ENCODE results near the gene POMC. TPM values are rescaled to one million over a fixed set of nuclear protein-coding genes. Genes with fewer than 3 reads are reported as not detected.
A peak's percentile ranks its signal among the peaks of the same experiment; 100 is the strongest.
"Not testable (repeated sequence)": the region's sequence is repeated elsewhere in the genome, so short reads cannot be mapped to it uniquely, and the experiment has no call there.

The POMC gene
- total RNA-seq, 2 donors from 2014 or later: 2.9 to 5.0 TPM

DNA sequence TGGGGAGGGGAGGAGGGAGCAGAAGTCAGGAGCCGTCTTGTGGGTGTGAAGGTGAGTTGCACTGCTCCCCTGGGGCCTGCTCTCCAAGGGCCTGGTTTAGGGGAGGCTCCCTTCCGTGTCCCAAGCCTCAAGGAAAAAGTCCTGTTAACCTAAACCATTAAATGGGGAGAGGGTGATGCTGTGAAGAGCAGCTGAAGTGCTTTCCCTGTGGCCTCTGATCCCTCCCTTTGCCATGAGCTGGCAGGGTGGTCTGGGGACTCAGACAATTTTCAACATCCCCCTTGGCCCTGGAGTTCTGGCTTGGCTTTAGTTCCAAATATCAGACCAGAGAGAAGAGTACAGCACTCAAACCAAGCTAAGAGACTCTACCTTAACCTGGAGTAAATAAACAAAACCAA lies 692 bp upstream of the POMC start:
- ATAC-seq: no peak
- Mint-ChIP-seq H3K27me3 (peaks cover 62% of the 10 kb centered on the region), H3K27ac (no peak overlapping the region), H3K4me1 (peaks cover 25% of the 10 kb centered on the region), H3K36me3 (ENCODE audit: low read depth) (peaks cover 2% of the 10 kb centered on the region), H3K4me3 (peak overlapping the region; percentile 82)
- no peak for DNase-seq
- no peaks in the 10 kb centered on the region for H3K9me3 ChIP-seq (ENCODE audit: control insufficient read depth, low read length, poor library complexity, severe bottlenecking)

DNA sequence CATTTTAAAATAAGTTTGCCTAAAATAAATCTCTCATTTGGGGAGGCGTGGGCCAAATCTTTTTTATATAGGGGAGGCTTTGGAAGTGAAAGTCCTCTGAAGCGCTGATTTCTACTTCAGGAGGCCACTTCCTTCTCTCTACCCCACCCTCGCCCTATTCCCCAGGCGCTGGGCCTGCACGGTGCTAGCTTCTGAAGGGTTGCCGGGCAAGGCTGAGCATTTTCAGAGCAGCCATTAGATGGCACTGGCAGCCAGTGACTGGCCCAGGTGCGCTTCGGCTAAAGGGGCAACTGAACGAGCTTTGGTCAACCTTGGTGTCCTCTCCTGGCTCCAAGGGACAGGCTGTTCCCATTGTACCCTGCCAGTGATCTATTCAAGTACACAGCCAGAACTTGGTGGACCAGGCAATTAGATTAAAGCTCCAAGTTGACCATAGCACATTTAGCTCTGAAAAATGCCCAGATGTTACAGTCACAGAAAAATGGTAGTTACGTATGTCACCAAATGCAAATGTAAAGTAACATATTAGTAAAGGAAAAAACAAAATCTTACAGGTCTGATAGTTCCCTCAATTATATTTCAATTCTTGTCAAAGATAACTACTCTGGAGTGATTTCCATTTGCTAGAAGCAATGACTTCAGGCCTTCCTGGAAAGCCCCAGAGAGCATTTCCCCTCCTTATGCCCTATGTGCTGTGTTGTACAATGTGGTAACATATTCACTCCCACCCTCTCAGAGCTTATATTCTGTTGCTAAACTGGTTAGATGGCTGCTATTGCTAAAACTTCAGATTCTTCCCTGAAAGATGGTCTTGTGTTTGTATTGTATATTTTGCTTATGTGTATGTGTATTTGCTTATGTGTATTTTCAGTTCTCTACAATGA lies 2.1 kb downstream of the POMC start:
- H3K27me3 Mint-ChIP-seq: peaks cover 47% of the 10 kb centered on the region
- H3K4me3 Mint-ChIP-seq: peak overlapping the region; percentile 36
- H3K9me3 ChIP-seq (ENCODE audit: control insufficient read depth, low read length, poor library complexity, severe bottlenecking): no peaks in the 10 kb centered on the region
- no peak overlapping the region for H3K27ac Mint-ChIP-seq
- H3K4me1 Mint-ChIP-seq: peaks cover 23% of the 10 kb centered on the region
- peak in 1 of 3 donors; percentile 26 for DNase-seq
- peak; percentile 77 for ATAC-seq
- peaks cover 2% of the 10 kb centered on the region for H3K36me3 Mint-ChIP-seq (ENCODE audit: low read depth)

DNA sequence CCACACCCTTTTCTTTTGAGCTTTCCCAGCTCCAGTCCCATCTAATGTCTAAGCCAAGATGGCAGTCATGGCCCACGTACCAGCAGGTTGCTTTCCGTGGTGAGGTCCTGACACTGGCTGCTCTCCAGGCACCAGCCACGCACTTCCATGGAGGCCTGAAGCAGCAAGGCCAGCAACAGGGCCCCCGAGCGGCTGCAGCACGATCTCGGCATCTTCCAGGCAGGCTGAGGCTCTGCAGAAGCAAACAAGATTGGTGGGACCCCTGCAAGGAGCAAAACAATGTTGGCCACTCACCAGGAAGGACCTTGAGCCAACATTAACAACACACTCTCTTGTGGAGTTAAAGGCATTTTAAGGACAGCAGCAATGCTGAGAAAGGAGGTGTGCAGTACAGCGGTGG lies 3.8 kb downstream of the POMC start:
- Mint-ChIP-seq H3K36me3 (ENCODE audit: low read depth) (no peaks in the 10 kb centered on the region), H3K27me3 (peaks cover 32% of the 10 kb centered on the region), H3K27ac (peak overlapping the region; percentile 29), H3K4me3 (no peak overlapping the region), H3K4me1 (peaks cover 26% of the 10 kb centered on the region)
- DNase-seq (no peak), ATAC-seq (no peak)
- no peaks in the 10 kb centered on the region for H3K9me3 ChIP-seq (ENCODE audit: control insufficient read depth, low read length, poor library complexity, severe bottlenecking)

DNA sequence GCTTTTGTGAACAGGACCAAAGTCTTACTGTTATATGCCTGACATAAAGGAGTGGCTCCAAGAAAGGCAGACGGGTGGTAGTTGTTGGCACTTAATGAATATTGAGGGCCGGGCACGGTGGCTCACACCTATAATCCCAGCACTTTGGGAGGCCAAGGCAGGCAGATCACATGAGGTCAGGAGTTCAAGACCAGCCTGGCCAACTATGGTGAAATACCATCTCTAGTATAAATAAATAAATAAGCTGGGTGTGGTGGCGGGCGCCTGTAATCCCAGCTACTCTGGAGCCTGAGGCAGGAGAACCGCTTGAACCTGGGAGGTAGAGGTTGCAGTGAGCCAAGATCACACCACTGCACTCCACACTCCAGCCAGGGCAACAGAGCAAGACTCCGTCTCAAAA lies 6.3 kb downstream of the POMC start:
- H3K36me3 Mint-ChIP-seq (ENCODE audit: low read depth); ATAC-seq; DNase-seq; H3K9me3 ChIP-seq (ENCODE audit: control insufficient read depth, low read length, poor library complexity, severe bottlenecking): not testable (repeated sequence)
- Mint-ChIP-seq H3K4me1 (peaks cover 21% of the 10 kb centered on the region), H3K4me3 (peak overlapping the region; percentile 70), H3K27ac (peak overlapping the region; percentile 9), H3K27me3 (peaks cover 12% of the 10 kb centered on the region)

DNA sequence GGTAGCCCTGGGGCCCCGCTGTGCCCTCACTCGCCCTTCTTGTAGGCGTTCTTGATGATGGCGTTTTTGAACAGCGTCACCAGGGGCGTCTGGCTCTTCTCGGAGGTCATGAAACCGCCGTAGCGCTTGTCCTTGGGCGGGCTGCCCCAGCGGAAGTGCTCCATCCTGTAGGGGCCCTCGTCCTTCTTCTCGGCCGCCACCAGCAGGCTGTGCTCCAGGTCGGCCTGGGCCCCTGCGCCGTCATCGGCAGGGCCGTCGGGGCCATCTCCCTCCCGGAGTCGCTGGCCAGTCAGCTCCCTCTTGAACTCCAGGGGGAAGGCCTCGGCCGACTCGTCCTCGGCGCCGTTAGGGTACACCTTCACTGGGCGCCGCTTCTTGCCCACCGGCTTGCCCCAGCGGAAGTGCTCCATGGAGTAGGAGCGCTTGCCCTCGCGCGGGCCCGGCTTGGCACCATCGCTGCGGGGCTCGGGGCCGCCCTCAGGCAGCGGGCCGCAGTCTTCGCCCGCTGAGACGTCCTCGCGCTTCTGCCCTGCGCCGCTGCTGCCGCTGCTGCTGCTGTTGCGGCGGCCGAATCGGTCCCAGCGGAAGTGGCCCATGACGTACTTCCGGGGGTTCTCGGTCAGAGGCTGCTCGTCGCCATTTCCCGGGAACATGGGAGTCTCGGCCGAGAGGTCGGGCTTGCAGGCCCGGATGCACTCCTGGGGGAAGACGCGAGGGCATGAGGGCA lies 7.2 kb downstream of the POMC start:
- H3K9me3 ChIP-seq (ENCODE audit: control insufficient read depth, low read length, poor library complexity, severe bottlenecking): no peaks in the 10 kb centered on the region
- H3K36me3 Mint-ChIP-seq (ENCODE audit: low read depth): no peaks in the 10 kb centered on the region
- DNase-seq (peak; percentile 12 to 35 (median 26)), ATAC-seq (peak; percentile 67)
- peaks cover 16% of the 10 kb centered on the region for H3K4me1 Mint-ChIP-seq
- H3K27ac Mint-ChIP-seq: no peak overlapping the region
- peak overlapping the region; percentile 70 for H3K4me3 Mint-ChIP-seq
- H3K27me3 Mint-ChIP-seq: peaks cover 3% of the 10 kb centered on the region

DNA sequence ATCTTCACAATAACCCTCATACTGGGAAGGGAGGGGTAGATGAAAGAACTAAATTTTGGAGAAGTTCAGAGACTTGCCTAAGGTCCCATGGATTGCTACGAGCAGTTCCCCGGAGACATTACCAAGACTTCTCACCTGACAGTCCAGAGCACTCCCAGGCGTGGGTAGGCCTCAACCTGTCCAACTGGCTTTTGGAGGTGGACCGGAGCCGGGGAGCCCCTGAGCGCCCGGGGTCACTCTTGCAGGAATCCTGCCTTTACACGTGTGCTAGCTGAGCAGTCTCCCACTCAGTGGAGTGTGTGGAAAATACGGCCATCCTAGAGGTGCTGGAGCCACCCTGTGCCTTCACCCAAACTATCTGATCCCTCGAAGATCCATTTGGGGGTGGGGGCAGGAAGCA lies 8.0 kb downstream of the POMC start:
- Mint-ChIP-seq H3K27ac (no peak overlapping the region), H3K27me3 (peaks cover 4% of the 10 kb centered on the region), H3K36me3 (ENCODE audit: low read depth) (no peaks in the 10 kb centered on the region), H3K4me3 (no peak overlapping the region), H3K4me1 (peaks cover 10% of the 10 kb centered on the region)
- no peak for DNase-seq
- no peaks in the 10 kb centered on the region for H3K9me3 ChIP-seq (ENCODE audit: control insufficient read depth, low read length, poor library complexity, severe bottlenecking)
- ATAC-seq: no peak

DNA sequence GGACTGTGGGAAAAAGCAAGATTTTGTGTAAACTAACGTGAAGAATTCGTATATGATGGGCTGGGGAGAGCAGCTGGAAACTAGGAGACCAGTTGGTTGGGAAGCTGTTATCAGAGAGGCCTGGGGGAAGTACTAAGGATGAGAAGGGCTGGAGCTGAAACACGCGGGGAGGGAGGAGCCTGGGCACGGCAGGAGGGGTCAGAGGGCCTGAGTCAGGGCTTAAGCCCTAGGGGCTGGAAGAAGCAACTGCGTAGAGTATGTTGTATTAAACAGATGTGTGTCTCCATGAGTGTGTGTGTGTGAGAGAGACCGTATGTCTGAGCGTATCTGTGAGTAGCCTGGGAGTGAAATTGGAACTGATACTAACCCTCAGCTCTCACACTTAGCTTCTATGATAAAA lies 8.4 kb downstream of the POMC start:
- H3K27ac Mint-ChIP-seq: no peak overlapping the region
- H3K36me3 Mint-ChIP-seq (ENCODE audit: low read depth): no peaks in the 10 kb centered on the region
- DNase-seq: no peak
- H3K4me1 Mint-ChIP-seq: peaks cover 10% of the 10 kb centered on the region
- no peaks in the 10 kb centered on the region for H3K9me3 ChIP-seq (ENCODE audit: control insufficient read depth, low read length, poor library complexity, severe bottlenecking)
- H3K4me3 Mint-ChIP-seq: peak overlapping the region; percentile 71
- peaks cover 6% of the 10 kb centered on the region for H3K27me3 Mint-ChIP-seq
- no peak for ATAC-seq

DNA sequence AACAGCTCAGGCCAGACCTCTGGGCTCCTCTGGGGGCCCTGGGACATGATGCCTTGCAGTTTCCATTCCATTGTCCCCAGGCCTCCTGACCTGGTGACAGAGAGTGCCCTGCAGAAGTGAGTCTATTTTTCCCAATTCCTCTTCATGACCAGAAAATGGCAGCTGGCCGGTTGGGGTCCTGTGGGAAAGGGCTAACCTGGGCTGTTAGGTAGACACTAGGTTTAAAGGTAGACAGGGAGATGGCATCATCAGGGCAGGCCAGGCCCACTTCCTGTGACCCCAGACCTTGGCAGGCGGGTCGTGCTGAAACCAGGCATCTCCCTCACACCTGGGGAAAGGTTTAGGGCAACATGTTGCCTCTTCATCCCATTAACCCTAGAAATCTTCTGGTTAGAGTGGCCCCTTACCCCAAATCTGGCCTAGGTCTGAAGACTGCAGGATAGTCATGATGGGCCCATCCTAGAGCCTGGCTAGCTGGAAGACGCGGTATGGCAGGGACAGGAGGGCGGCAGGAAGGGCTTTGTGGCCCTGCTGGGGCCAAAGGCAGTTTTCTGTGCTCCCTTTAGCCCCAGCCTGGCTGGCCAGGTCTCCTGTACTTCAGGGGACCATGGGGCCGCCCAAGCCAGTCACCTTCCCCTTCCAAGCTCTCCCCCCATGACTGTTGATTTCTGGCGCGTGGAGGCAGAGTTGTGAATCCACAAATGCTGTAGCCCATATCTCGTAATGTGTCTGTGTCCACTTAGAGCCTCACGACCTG lies 10.1 kb downstream of the POMC start:
- Mint-ChIP-seq H3K27me3 (peaks cover 23% of the 10 kb centered on the region), H3K4me1 (peaks cover 10% of the 10 kb centered on the region), H3K27ac (no peak overlapping the region), H3K36me3 (ENCODE audit: low read depth) (no peaks in the 10 kb centered on the region), H3K4me3 (no peak overlapping the region)
- ATAC-seq (no peak), DNase-seq (no peak)
- no peaks in the 10 kb centered on the region for H3K9me3 ChIP-seq (ENCODE audit: control insufficient read depth, low read length, poor library complexity, severe bottlenecking)

DNA sequence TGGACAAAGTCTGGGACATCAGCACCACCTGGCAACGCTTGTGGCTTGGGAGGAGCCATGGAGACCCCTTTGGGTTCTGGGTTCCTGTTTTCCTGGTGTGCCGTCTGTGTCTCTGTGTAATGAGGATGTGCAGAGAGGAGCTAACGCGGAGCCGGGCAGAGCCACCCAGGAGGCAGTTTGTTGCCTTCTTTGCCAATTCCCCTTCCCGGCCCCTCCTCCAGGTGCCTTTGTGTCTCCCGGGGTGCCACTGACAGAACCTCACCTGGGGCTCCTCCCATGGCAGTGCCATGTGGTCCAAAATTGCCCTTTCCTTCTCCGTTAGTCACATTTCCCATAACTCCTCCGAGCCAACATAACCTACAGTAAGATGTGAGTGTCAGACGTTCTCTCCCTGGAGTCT lies 13.0 kb downstream of the POMC start:
- no peaks in the 10 kb centered on the region for H3K36me3 Mint-ChIP-seq (ENCODE audit: low read depth)

DNA sequence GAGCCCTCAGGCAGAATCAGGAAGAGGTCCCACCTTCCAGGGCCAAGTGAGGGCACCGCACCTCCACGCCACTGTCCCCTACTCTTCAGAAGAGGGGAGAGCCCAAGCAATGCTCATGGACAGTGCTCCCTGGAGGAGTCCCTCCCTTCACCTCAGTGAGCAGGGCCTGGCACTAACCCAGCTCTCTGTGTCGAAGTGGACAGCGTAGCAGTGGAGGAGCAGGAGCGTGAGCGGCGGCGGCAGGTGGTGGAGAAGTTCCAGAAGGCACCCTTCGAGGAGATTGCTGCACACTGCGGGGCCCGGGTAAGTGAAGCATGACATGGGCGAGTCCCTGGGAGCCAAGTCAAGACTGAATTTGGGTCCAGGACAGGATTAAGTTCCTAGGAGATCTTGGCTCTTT lies 16.7 kb downstream of the POMC start:
- peaks cover 4% of the 10 kb centered on the region for H3K4me1 Mint-ChIP-seq
- H3K4me3 Mint-ChIP-seq: no peak overlapping the region
- no peak overlapping the region for H3K27ac Mint-ChIP-seq
- ATAC-seq (no peak), DNase-seq (no peak)
- peaks cover 31% of the 10 kb centered on the region for H3K27me3 Mint-ChIP-seq
- H3K36me3 Mint-ChIP-seq (ENCODE audit: low read depth): no peaks in the 10 kb centered on the region
- H3K9me3 ChIP-seq (ENCODE audit: control insufficient read depth, low read length, poor library complexity, severe bottlenecking): no peaks in the 10 kb centered on the region

More for the DNA sequence above, 13.0 kb downstream of the POMC start:
- H3K9me3 ChIP-seq (ENCODE audit: control insufficient read depth, low read length, poor library complexity, severe bottlenecking): no peaks in the 10 kb centered on the region
- Mint-ChIP-seq H3K4me3 (no peak overlapping the region), H3K27me3 (peaks cover 23% of the 10 kb centered on the region), H3K4me1 (peaks cover 7% of the 10 kb centered on the region), H3K27ac (no peak overlapping the region)
- DNase-seq: no peak
- ATAC-seq: no peak

DNA sequence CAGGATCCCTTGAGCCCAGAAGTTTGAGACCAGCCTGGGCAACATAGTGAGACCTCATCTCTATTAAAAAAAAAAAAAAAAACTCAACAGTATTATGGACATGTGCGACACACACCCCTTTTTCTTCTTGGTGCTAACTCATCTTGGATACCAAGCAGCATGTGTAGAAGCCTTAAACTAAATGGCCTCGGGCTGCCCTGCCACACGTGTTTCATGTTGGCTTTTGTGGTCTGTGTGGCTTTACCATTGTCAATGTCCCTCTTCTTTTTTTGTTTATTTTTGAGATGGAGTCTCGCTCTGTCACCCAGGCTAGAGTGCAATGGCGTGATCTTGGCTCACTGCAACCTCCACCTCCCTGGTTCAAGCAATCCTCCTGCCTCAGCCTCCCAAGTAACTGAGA lies 17.4 kb downstream of the POMC start:
- H3K27me3 Mint-ChIP-seq: peaks cover 36% of the 10 kb centered on the region
- DNase-seq; ATAC-seq; H3K9me3 ChIP-seq (ENCODE audit: control insufficient read depth, low read length, poor library complexity, severe bottlenecking); H3K36me3 Mint-ChIP-seq (ENCODE audit: low read depth); H3K4me3 Mint-ChIP-seq; H3K4me1 Mint-ChIP-seq; H3K27ac Mint-ChIP-seq: not testable (repeated sequence)

DNA sequence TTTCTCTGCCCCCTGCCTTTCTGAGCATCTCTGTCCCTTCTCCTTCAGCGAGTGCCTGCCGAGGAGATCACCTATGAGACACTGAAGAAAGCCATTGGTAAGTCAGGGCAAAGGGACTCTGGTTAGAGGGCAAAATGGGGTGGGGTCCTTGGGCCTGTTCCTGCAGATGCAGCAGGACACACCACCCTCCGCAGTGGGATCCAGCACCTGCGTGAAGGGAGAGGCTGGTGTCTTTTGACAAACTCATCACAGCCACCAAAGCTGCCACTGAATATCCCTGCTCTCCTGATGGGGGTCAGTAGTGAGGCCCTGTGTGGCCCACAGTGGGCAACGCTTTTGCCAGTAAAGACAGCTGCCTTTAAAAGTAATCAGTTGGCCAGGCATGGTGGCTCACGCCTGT lies 18.7 kb downstream of the POMC start:
- H3K9me3 ChIP-seq (ENCODE audit: control insufficient read depth, low read length, poor library complexity, severe bottlenecking): no peaks in the 10 kb centered on the region
- Mint-ChIP-seq H3K27me3 (peaks cover 35% of the 10 kb centered on the region), H3K36me3 (ENCODE audit: low read depth) (no peaks in the 10 kb centered on the region), H3K27ac (no peak overlapping the region), H3K4me3 (no peak overlapping the region), H3K4me1 (peaks cover 8% of the 10 kb centered on the region)
- no peak for ATAC-seq
- DNase-seq: no peak

DNA sequence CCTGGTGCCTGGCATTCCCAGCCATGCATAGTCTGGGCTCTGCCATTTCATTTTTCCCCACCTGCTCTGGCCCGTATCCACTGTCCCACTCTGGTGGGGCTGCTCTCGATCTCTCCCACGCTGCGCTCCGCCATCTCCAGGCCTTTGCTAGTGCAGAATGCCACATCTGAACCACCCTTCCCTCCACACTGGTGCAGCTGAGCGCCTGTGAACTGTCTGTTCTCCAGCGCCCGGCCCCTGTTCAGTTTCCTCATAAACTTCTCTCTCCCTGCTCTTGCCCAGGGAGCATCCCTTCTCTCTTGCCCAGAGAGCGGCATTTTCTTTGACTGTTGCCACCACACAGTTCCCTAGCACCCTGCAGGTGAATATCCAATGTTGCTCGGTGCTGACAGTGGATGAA lies 21.5 kb downstream of the POMC start:
- H3K36me3 Mint-ChIP-seq (ENCODE audit: low read depth): no peaks in the 10 kb centered on the region
- no peak overlapping the region for H3K4me3 Mint-ChIP-seq
- H3K4me1 Mint-ChIP-seq: peaks cover 8% of the 10 kb centered on the region
- ATAC-seq: no peak
- H3K27me3 Mint-ChIP-seq: peaks cover 22% of the 10 kb centered on the region
- no peak for DNase-seq
- H3K9me3 ChIP-seq (ENCODE audit: control insufficient read depth, low read length, poor library complexity, severe bottlenecking): no peaks in the 10 kb centered on the region
- H3K27ac Mint-ChIP-seq: no peak overlapping the region

All from T-helper 17 cell (primary cell).